NB4 (cell line): Measurements from ENCODE around the gene STXBP1.

Source experiments
- DNase-seq: peaks from one replicate; pipeline ENCODE4 v3.0.0; 2010; ENCODE audit warnings: low read depth
- H3K4me3 ChIP-seq: one replicate; pipeline ENCODE4 v1.5.1; 2011; ENCODE audit warnings: mild to moderate bottlenecking, low read depth, low read length, moderate library complexity
- CTCF ChIP-seq: IDR thresholded peaks from one replicate; pipeline ENCODE4 v1.5.1; 2012; ENCODE audit warnings: low read depth, low read length
- MYC ChIP-seq: IDR thresholded peaks from 2 replicates; pipeline ENCODE4 v1.6.1; 2011; ENCODE audit warnings: low read depth, low read length
- POLR2A ChIP-seq: IDR thresholded peaks from 2 replicates; pipeline ENCODE4 v1.6.1; 2011; ENCODE audit warnings: mild to moderate bottlenecking; ENCODE audit not compliant: insufficient read length; ENCODE audit errors: extremely low read depth
- TF ChIP-seq, protein P1 (sequence below): IDR thresholded peaks from 2 replicates; pipeline ENCODE4 v1.6.1; 2011; ENCODE audit warnings: low read depth, low read length

Gene STXBP1

DNA sequence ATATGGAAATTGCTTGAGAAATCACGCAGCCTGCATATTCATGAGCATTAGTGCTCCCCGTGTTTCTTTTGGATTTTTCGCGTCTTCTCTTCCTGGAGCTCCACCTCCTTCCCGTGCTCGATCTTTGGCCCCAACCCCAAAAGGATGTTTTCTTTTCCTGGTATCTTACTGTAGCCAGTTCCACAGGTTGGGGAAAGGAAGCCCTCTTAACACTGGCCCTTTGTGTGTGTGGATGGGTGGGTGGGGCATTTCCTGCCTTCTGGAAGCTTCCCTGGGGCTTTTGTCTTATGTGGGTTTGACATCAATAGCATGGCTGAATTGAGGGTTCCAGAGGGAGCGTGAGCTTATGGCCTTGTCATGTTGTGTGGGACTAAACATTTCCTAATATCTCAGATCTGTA, 21.9 kb downstream of the STXBP1 start:
- no peak overlapping the region for H3K4me3 ChIP-seq
- DNase-seq = no peak
- TF ChIP-seq POLR2A (no peak), CTCF (no peak), MYC (no peak)
- TF ChIP-seq, protein P1, sequence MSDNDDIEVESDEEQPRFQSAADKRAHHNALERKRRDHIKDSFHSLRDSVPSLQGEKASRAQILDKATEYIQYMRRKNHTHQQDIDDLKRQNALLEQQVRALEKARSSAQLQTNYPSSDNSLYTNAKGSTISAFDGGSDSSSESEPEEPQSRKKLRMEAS = no peak

DNA sequence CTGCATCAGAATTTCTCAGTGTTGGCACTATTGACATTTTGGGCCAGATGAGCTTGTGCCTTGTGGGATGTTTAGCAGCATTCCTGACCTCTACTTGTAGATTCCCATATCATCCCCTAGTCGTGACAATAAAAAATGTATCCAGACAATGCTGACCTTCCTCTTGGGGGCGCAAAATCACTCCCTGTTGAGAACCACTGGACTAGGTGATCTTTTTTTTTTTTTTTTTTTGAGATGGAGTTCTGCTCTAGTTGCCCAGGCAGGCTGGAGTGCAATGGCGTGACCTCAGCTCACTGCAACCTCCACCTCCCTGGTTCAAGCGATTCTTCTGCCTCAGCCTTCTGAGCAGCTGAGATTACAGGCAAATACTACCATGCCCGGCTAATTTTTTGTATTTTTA, 22.6 kb downstream of the STXBP1 start:
- no peak for TF ChIP-seq MYC
- TF ChIP-seq CTCF = peak; percentile 11
- TF ChIP-seq POLR2A = no peak
- TF ChIP-seq, protein P1 = no peak
- H3K4me3 ChIP-seq = no peak overlapping the region
- peak; percentile 27 for DNase-seq

GRCh38 chr9:127635201-127635735, 23.2 kb downstream of the STXBP1 start:
- no peak for DNase-seq
- H3K4me3 ChIP-seq = no peak overlapping the region
- TF ChIP-seq MYC = no peak

- TF ChIP-seq CTCF (no peak), POLR2A (no peak)
Measured at GRCh38 chr9:127637322-127637847, 25.3 kb downstream of the STXBP1 start.

GRCh38 chr9:127640908-127641545, 28.9 kb downstream of the STXBP1 start:
- TF ChIP-seq CTCF (no peak), POLR2A (no peak), MYC (no peak)
- TF ChIP-seq, protein P1 = no peak
- no peak overlapping the region for H3K4me3 ChIP-seq
- no peak for DNase-seq

More at GRCh38 chr9:127637322-127637847, 25.3 kb downstream of the STXBP1 start:
- DNase-seq = peak; percentile 28
- no peak overlapping the region for H3K4me3 ChIP-seq

- no peak overlapping the region for H3K4me3 ChIP-seq
- DNase-seq = no peak
Measured at GRCh38 chr9:127642082-127642740, 30.1 kb downstream of the STXBP1 start.

More at GRCh38 chr9:127642082-127642740, 30.1 kb downstream of the STXBP1 start:
- TF ChIP-seq CTCF (no peak), MYC (no peak), POLR2A (no peak)
- TF ChIP-seq, protein P1 = no peak
